GM18858 (cell line): Measurements from ENCODE around the gene ZC3H18.

Experiments used
- ATAC-seq: cut with Tn5 transposase; IDR thresholded peaks from one replicate; pipeline ENCODE4 v1.9.1; 2021; ENCODE audit not compliant: unreplicated experiment

Gene ZC3H18

DNA sequence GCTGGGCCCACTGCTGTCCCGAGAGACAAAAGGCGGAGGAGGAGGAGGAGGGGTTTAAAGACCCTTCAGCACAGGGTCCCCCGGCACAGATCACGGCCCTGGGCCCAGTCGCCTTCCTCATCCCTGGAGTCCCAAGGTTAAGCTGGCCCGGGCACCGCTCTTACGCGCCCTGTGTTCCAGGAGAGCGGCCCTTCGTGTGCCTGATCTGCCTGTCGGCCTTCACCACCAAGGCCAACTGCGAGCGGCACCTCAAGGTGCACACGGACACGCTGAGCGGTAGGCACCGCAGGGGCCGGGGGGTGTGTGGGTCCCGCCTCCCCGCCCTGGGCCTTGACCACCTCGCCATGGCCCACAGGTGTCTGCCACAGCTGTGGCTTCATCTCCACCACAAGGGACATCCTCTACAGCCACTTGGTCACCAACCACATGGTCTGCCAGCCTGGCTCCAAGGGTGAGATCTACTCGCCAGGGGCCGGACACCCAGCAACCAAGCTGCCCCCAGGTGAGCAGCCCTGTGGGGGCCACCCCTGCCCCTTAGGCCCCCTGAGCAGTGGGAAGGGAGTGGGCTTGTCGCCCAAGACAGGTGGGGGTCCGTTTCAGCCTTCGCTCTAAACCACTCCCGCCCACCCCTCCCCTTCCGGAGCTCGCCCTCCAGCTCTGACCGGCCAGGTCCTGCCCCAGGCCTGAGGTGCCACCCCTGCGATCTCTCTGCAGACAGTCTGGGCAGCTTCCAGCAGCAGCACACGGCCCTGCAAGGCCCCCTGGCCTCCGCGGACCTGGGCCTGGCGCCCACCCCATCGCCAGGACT is 37.6 kb upstream of the ZC3H18 start:
- no peak for ATAC-seq

DNA sequence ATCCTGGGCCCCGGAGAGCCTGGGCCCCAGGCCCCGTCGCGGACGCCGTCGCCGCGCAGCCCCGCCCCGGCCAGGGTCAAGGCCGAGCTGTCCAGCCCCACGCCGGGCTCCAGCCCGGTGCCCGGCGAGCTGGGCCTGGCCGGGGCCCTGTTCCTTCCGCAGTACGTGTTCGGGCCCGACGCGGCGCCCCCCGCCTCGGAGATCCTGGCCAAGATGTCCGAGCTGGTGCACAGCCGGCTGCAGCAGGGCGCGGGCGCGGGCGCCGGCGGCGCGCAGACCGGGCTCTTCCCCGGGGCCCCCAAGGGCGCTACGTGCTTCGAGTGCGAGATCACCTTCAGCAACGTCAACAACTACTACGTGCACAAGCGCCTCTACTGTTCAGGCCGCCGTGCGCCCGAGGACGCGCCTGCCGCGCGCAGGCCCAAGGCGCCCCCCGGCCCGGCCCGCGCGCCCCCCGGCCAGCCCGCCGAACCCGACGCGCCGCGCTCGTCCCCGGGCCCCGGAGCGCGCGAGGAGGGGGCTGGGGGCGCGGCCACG is 36.8 kb upstream of the ZC3H18 start:
- ATAC-seq = no peak

DNA sequence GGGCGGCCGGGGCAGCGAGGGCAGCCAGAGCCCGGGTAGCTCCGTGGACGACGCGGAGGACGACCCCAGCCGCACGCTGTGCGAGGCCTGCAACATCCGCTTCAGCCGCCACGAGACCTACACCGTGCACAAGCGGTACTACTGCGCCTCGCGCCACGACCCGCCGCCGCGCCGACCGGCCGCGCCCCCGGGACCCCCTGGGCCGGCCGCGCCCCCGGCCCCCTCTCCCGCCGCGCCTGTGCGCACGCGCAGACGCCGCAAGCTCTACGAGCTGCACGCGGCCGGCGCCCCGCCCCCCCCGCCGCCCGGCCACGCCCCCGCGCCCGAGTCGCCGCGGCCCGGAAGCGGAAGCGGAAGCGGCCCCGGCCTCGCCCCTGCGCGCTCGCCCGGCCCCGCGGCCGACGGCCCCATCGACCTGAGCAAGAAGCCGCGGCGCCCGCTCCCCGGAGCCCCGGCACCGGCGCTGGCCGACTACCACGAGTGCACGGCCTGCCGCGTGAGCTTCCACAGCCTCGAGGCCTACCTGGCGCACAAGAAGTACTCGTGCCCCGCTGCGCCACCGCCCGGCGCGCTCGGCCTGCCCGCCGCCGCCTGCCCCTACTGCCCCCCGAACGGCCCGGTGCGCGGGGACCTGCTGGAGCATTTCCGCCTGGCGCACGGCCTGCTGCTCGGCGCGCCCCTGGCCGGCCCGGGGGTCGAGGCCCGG is 36.1 kb upstream of the ZC3H18 start:
- peak; percentile 36 for ATAC-seq

DNA sequence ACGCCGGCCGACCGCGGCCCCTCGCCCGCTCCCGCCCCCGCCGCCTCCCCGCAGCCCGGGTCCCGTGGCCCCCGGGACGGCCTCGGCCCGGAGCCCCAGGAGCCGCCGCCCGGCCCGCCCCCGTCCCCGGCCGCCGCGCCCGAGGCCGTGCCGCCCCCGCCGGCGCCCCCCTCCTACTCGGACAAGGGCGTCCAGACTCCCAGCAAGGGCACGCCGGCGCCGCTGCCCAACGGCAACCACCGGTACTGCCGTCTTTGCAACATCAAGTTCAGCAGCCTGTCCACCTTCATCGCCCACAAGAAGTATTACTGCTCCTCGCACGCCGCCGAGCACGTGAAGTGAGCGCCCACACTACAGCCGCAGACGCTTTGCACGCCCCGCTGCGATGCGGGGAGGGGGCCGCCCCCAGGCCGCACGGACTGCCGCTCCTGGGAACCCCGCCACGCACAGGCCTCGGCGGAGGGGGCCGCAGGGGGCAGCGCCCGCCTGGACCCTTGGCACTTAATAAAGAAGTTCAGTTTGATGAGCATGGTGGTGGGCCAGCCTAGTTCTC is 35.5 kb upstream of the ZC3H18 start:
- no peak for ATAC-seq

DNA sequence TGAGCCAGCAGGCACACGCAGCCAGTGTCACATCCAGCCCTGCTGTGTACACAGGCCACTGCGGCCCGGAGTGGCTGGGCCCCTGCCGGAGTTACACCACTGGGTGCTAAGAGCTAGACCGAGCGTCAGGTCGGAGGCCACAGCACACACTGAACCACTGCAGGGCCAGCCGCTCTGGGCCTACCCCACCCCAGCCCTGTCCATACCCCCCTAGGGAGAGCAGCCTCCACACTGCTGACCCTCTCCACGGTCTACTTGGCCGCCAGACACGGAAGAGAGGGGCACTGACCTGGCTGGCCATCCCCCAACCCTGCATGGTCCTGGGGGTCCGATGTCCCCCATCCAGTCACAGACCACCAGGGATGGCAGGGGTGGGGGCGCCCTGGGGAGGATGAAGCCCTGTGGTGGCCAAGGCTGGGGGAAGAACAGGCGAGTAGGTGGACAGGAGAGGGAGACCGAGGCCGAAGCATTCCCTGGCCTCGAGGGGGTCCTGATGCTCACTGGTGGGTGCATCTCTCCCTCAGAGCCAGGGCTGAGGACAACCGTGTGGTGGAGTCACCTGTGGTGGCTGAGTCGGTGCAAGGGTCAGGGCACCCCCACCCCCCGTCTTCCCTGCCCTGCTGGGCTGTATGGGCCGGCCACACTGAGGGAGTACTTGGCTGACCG is 34.9 kb upstream of the ZC3H18 start:
- no peak for ATAC-seq

DNA sequence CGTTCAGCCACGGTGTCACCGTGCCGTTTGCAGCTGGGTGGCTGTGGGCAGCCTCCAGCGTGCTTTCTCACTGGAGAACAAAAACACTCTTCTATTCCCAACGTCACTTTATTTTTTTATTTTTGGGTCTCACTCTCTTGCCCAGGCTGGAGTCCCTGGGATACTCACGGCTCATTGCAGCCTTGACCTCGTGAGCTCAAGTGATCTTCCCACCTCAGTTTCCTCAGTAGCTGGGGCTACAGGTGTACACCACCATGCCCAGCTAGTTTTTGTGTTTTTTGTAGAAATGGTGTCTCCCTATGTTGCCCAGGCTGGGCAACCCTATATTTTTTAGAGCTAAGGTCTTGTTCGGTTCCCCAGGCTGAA is 34.4 kb upstream of the ZC3H18 start:
- ATAC-seq = no peak

DNA sequence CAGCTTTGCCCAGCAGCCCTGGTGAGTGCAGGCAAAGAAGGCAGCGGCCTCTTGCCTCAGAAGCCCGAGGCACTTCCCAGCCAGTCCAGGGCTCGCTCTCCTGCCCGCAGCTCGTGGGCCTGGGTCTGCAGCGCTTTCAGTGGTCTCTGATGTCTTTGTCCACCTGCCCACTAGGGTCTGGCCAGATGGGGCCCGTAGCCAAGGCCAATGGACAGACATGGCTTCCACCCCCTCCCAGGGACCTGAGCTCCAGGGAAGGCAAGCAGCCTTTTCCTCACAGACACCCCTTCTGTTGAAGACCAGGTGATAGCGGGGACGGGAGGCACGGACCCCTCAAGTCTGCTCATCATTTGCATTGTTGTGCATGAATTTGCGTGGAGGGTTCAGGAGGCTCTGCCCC is 33.7 kb upstream of the ZC3H18 start:
- no peak for ATAC-seq

DNA sequence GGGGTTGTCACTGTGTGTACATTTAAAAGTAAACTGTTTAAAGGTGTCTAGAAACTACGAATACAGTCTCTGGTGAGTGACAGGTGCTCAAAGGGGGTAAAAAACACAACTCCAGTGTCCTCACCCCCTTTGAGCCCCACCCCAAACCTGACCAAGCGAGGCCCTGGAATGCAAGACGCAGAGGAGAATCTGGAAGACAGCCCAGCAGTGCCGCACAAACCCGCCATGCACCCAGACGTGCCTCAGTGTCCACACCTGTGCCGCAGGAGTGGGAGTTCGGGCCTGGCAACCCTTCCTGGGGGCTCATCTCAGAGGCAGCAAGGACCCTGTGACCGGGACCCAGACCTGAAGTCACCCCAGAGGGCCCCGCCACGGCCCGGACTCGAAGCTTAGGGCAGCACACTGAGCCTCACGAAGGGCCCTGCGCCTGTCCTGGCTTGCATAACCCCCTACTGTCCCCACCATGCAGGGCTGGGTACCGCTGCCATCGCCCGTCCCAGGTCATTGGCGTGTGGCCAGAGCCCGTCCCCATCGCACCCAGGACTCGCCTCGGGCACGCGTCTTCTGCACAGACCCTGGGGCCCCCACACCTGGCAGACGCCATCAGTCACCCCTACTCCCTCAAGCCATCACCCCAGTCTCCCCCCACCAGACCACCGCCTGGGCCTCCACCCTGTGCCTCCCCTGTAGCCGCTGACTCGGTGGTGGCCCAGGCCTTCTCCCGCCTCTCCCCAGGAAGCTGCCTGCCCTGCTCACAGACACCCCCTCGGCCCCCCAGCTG is 33.0 kb upstream of the ZC3H18 start:
- no peak for ATAC-seq

DNA sequence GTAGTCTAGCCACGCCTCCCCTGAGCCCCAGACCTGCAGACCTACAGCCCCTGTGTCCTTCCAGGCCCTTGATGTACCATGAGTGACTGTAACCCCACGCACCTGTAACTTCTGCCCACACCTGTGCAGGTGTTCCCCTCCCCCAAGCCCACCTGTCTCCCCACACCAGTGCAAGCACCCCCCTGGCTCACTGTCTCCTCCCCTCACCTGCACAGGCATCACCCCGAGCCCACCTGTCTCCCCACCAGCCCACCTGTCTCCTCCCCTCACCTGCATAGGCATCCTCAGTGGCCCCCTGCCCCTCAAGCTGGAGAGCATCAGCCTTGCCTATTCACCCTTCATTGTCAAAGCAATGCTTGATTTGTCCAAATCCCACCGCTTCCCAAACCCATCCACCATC is 32.3 kb upstream of the ZC3H18 start:
- no peak for ATAC-seq

DNA sequence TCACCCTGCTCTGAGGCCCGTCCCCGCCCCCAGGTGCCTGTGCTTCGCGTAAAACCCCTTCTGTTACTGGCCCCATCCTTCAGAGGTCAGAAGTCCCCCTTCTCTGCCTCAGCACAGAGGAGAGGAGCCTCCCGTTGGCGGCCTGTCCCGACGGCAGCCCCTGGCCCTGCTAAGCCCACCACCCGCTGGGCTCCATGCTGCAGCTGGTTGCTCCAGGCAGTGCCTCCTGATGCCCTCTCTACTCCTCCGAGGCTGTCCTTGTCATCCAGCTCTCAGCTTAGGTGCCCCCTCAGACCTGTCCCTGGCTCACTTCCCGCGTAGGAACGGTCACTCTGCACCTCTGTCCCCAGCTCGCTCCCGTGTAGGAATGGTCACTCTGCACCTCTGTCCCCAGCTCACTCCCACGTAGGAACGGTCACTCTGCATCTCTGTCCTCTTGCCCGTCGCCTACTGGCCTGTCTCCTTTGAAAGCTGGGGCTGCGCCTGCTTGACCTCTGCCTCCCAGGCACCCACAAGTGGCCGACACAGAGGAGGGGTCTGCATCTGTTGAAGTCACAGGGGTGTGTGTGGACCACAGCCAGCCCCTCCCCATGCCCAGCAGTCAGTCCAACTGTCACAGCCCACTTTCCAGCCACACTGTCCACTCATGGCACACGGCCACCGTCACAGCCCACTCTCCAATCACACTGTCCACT is 31.7 kb upstream of the ZC3H18 start:
- ATAC-seq = no peak

DNA sequence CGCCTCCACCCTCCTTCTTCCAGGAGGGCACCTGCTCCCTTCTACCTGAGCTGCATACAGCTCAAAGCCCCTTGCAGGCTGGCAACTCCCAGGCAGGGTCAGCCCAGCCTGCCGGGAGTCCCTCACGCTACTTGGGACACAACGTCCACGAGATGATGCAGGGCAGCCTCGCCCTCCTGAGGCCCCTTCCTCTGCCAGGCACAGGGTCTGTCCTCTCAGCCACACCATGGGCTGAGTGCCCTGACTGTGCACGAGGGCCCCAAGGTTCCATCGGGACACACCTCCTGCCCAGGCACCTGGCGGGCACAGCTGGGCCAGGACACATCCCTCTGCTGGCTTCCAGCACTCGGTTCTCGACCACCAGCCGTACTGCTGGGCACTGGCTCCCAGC is 30.9 kb upstream of the ZC3H18 start:
- no peak for ATAC-seq

DNA sequence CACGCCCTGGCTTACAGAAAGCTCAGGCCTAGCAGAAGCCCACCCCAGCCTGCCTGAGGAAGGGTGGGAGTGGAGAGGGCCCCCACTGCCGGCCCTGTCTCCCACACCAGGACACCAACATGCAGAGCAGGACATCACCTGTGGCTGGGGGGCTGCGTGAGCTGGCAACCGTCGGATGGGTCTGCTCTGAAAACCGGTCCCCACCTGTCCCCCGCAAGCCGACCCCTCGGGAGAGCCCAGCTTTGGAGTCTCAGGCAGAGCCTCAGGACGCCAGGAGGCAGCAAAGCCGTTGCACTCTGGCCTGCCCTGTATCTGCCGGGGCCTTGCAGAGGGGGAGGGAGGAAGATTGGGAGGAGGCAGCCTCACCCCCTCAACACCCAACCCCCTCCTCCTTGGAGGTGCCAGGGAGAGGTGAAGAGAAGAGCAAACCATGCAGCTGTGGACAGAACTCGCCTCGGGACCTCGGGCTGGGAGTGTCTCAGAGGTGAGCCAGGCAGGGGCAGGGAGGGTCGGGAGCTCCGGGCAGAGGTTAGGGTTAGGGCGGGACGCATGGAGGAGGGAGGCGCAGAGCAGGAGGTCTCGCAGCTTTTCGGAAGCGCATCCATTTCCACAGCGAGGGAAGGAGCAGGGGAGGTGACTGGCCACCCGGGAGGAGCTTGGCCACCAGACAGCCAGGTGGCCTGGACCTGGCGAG is 30.4 kb upstream of the ZC3H18 start:
- ATAC-seq = no peak

DNA sequence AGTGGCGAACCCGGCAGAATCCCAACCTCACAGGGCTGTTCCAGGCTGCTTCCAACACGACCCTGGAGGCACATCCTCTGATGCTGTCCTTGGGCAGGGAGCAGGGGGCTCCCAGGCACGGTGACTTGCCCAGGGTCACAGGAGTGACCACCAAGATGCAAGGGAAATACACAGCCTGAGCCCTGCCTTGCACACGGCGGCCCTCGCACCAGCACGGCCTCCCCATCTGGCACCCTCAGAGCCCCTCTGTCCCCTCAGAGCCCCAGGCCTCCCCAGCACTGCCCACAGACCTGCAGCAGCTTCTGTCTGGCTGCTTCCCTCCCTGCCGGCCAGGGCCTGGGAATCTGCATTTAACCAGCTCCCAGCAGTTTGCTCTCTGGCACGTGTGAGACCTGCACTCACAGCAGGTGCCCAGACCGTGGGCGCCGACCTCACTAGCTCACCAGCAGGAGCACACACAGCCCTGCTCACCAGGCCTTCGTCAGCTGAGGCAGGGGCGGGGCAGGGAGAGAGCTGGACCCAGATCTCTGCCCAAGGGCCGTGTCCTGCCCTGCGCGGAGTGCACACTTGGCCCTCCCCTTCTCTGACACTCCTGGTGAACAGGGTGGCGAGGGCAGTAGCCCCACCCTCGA is 29.7 kb upstream of the ZC3H18 start:
- no peak for ATAC-seq

DNA sequence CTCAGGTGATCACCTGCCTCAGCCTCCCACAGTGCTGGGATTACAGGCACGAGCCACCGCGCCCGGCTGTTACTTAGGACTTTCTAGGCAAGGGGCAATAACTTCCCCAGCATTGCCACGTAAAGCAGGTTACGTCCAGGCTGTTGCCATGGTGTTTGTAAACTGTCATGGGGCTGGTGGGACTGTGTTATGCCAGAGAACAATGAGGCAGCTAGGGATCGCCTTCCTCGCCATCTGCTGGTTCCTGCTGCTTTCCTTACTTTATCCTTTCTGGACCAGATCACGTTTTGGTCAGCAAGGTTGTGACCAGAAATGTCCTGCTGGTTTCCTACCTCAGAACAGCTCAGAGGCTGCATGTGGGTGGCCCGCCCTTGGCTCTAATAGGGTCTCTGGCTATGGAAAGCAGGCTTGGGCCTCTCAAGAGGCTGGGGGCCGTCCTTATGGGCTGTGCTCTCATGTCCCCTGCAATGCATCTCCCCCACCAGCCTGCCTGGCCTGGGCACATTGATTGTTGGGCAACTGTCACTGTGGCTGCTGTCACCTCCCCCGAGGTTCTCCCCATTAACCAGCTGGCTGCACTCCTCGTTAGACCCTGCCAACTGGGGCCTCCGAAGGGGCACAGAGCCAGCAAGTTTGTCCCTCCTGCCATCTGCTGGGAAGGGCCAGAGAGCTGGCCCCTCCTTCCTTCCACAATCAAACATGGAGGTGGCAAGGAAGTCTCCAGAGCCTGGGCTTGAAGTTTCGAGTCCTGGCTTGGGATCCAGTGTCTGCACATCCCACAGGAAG is 28.2 kb upstream of the ZC3H18 start:
- ATAC-seq = no peak

DNA sequence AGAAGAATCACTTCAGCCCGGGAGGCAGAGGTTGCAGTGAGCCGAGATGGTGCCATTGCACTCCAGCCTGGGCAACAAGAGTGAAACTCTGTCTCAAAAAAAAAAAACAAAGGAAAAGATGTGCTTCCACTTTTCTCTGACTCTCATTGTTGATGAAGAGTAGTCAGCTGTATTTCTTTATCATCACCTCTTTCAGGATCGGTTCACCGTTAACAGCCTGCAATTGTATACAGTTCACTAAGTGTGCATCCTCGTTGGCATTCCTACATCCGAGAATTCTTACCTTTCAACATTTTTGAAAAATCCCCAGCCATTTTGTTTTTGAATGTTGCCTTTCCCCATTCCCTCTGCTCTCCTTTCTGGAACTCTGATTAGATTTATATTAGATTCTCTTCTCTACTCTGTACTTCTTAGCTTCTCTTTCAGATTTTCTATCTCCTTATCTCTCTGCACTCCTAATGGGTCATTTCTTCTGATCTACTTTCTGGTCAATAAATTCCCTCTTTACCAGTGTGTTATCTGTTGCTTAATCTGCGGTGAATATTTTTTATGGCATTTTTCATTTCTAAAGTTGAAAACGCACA is 26.9 kb upstream of the ZC3H18 start:
- ATAC-seq = no peak

DNA sequence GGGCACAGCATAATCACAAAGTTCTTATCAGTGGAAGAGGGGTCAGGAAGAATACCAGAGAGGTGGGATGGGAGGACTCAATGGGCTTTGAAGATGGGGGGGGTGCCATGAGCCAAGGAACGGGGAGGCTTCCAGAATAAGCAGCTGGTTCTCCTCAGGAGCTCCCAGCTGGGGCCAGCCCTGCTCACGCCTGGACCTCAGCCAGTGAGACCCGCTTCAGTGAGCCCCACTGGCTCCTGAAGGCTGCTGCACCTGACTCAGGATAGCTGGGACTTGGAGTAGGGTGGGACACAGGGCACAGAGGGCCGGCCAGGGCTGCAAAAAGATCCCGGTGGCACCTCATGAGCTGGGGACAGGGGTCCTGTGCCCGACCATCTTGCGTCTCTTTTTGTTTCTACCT is 24.4 kb upstream of the ZC3H18 start:
- no peak for ATAC-seq

DNA sequence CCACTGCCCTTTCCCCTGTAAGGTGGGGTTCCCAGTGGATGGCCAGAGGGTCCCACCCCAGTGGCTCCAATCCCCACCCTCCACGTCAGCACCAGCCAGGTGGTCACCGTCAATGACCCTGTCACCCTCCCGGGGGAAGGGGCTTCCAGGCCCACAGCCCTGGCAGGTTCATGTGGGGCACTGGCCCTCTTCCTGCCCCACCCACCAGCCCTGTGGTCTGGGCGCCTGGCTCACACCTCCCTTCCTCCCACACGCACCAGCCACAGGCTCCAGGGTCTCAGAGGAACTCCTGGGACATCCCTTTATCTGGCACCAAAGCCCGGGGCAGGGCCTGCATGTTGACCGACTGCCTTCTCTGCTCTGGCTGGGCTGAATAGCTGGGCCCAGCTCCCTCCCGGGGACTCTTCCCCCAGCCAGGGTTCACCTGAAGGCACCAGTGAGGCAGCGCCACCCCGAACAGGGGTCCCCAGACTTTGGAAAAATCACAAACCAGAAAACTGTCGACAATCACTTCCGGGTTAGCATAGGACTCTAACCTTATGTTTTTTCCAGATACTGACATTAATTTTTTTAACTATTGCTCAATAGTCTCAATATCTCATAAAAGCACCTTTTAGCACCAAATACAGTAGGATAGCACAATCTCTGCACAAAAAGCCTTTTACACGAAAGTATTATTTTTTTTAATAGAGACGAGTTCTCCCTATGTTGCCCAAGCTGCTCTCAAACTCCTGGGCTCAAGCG is 21.9 kb upstream of the ZC3H18 start:
- ATAC-seq = no peak
